HL-60/S4 (cell line): ENCODE results near the gene CACNA1A.
"Not testable (repeated sequence)": the region's sequence is repeated elsewhere in the genome, so short reads cannot be mapped to it uniquely, and the experiment has no call there.

Experiments
- in situ Hi-C: fragments of 300-500 bp; cut with MboI; formaldehyde crosslinking; loops from 2 replicates; pipeline ENCODE4 v1.14.3; 2022; ENCODE audit warnings: low sequenced_read_pairs

Gene CACNA1A

GRCh38 chr19:13282486-13283065, 223.7 kb downstream of the CACNA1A start:
- in situ Hi-C loops, result loop anchor here (25.0 kb wide), 1 partner anchor 580 kb away; no protein-coding TSS in a partner anchor

DNA sequence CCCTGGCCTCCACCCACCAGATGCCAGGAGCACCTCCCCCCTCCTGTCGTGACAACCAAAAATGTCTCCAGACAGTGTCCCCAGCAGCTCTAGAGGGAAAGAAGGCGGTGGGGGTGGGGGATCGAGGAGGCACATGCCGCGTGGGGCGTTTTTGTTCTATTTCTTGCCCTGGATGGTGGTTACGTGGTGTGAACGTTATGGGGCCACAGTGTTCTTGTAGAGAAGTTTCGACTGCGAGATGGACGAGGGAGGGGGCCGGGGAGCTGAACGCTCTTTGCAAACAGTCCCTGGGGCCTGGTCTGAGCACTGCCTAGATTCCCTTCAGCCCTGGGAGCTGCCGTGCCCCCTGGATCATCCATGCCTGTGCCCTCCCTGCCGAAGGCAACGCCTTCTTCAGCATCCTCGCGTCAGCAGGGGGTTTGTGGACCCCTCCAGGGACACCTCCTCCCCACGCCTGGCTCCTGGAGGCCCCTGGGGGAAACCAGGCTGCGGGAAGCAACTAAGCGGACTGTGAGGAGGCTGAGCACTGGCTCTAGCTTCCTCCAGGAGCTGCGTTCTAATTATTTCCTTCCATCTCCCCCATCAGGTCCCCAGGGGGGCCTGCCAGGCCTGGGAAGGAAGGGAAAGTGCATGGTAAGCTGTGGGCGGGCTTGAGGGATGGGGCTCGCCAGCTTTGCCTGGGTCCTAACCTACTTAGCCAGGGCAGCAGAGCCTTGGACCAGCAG, 224.6 kb downstream of the CACNA1A start:
- in situ Hi-C loops, result loop anchor here (25.0 kb wide), 1 partner anchor 581 kb away; no protein-coding TSS in a partner anchor

GRCh38 chr19:13277104-13277809, 229.0 kb downstream of the CACNA1A start:
- in situ Hi-C loops, result loop anchor here (10.0 to 25.0 kb wide), 2 partner anchors 318 to 585 kb away; no protein-coding TSS in a partner anchor

DNA sequence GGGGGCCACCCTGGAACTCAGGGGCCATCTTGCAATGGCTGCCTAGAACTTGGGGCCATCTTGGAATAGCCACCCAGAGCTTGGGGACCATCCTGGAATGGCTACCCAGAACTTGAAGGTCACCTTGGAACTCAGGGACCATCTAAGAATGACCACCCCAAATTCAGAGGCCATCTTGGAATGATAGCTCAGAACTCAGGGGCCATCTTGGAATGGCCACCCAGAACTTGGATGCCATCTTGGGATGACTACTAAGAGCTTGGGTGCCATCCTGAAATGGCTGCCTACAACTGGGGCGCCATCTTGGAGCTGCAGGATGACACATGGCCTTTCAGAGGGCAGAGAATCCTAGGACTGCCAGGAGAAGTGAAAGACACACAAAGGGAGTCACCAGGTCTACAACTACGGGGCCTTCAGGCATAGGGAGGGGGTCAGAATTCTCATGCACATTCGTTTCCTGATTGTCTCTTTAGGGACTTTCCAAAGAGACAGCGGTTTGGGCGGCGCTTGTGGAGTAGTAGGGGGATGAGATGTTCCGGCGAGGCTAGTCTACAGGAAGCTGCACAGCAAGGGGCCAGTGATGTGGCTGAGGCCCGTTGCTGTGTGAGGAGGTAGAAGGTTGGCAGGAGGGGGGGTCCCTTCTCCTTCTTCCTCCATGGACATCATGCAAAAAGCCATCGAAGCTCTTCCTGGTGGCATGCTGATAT, 231.1 kb downstream of the CACNA1A start:
- in situ Hi-C loops, result loop anchor here (10.0 to 25.0 kb wide), 2 partner anchors 320 to 587 kb away; no protein-coding TSS in a partner anchor

- in situ Hi-C loops, result loop anchor here (10.0 kb wide), 1 partner anchor 324 kb away; no protein-coding TSS in a partner anchor
These were observed 235.7 kb downstream of the CACNA1A start for GRCh38 chr19:13270514-13271105.

DNA sequence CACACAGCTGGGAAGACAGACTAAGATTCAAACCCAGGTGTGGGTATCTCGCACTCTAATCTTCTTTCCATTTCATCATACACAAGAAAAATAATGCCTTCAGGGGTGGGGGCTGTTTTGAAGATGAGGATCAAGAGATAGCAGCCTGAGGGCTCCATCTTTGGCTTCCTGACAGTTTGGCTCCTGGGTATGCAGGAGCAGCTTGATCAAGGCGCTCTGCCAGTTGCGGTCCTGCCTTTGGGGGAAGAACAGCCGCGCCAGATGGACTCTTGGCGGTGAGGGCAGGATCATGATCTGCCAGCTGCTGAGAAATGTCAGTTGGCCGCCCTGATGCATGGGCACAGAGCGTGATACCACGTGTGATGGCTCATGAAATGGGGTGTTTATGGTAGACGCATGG, 236.9 kb downstream of the CACNA1A start:
- in situ Hi-C loops, result loop anchor here (10.0 kb wide), 1 partner anchor 295 kb away; no protein-coding TSS in a partner anchor

GRCh38 chr19:13267889-13268288, 238.4 kb downstream of the CACNA1A start:
- in situ Hi-C loops, result loop anchor here (10.0 kb wide), 1 partner anchor 293 kb away; no protein-coding TSS in a partner anchor

DNA sequence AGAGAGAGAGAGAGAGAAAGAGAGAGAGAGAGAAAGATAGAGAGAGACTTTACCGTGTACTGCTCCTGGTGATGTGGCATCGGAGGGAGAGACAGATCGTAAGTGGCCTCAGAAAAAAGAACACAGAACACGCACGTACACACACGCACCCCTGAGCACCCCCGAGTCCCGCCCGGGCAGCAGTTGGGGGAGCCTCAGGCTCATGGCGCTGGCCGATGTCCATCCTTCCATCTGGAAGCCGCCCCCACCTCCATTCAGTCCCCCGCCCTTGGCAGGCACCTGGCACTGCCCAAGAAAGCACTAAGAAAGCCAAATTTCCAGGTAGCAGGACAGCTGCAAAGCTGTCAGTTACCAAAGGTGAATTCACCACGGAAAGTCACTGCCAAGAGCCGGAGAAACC, 239.1 kb downstream of the CACNA1A start:
- in situ Hi-C loops, result loop anchor here (10.0 kb wide), 1 partner anchor 292 kb away; no protein-coding TSS in a partner anchor

DNA sequence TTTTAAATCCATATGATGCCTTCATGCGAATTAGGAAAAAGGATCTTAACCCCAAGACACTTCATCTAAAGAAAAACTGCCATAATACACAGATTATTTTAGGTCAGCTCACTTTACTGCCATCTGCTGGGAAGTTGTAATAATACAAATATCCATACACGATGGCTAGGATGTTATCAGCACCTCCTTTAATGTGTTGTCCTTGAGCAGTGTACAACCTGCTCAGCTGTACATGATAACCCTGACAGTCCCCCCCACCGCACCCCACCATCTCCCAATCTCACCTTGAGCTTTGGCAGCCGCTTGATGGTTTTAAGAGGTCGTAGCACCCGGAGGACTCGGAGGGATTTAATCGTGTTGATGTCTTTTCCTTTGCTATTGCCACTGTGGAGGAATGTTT, 243.8 kb downstream of the CACNA1A start:
- in situ Hi-C loops, result loop anchor here (10.0 kb wide), 1 partner anchor 288 kb away; no protein-coding TSS in a partner anchor

- in situ Hi-C loops, result loop anchor here (10.0 kb wide), 1 partner anchor 286 kb away; no protein-coding TSS in a partner anchor
These were observed 245.2 kb downstream of the CACNA1A start for GRCh38 chr19:13260883-13261653.

- in situ Hi-C loops, result no loop called here
These were observed 249.4 kb downstream of the CACNA1A start for GRCh38 chr19:13256918-13257317.

DNA sequence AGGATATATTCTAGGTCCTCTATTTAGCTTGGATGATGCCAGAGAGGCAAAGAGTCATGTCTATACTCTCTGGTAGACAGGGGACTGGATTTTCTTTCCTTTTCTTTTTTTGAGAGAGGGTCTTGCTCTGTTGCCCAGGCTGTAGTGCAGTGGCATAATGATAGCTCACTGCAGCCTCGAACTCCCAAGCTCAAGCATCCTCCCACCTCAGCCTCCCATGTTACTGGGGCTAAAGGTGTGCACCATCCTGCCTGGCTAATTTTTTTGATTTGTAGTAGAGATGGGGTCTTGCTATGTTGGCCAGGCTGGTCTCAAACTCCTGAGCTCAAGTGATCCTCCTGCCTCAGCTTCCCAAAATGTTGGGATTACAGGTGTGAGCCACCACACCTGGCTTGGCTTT, 249.9 kb downstream of the CACNA1A start:
- in situ Hi-C loops, result not testable (repeated sequence)

DNA sequence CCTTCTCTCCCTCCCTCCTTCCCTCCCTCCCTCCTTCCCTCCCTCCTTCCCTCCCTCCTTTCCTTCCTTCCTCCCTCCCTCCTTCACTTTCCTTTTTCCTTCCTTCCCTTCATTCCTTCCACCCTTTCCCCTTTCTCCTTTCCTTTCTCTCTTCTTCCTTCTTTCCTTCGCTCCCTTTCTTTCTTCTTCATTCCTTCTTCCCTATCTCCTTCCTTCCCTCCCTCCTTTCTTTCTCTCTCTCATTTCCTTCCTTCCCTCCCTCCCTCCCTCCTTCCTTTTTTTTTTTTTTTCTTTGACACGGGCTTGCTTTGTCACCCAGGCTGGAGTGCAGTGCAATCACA, 250.6 kb downstream of the CACNA1A start:
- in situ Hi-C loops, result no loop called here

- in situ Hi-C loops, result no loop called here
These were observed 251.1 kb downstream of the CACNA1A start for GRCh38 chr19:13255041-13255718.

DNA sequence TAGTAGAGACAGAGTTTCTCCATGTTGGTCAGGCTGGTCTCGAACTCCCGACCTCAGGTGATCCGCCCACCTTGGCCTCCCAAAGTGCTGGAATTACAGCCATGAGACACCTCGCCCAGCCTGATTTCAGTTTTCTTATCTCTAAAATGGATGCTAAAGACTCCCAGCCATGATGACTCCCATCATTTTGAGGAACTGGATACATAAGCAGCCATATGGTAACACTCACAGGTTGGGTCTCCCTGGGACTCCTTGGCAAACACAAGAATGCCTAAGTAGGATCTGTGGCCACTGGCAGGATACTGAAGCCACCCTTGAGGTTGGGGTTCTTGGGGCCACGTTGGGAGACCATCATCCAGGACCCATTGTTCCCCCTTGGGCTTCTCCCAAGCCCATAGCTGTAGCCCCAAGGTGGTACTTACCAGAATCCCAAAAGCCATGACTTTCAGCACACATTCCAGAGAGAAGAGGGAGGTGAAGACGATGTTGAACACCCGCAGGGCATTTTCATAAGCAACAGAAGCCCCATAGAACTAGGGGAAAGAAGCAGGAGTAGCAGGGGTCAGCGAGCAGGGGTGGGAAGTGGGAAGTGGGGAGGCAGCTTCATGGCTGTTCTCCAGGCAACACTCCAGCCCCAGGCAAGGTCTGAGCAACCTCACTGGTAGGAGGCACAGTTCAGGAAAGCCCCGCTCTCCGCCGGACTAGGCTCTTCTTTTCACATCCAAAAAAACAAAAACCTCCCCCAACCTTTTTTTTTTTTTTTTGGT, 253.5 kb downstream of the CACNA1A start:
- in situ Hi-C loops, result no loop called here

DNA sequence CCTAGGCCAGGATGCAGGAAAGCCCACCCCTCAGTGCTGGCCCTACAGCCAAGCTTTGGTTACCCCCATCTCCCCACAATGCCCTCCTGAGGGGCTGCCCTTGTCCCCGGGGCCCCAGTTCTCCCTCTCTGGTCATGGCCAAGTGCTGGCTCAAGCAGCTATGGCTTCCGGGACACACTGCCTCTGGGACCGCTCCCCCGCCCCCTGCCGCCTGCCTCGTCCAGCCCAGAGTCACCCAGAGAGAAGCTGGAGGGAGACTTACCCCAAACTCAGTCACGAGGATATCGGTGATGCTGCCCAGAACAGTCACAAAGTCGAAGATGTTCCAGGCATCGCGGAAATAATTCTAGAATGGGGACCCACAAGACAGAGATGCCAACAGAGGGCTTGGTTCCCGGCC, 261.4 kb downstream of the CACNA1A start:
- in situ Hi-C loops, result no loop called here

DNA sequence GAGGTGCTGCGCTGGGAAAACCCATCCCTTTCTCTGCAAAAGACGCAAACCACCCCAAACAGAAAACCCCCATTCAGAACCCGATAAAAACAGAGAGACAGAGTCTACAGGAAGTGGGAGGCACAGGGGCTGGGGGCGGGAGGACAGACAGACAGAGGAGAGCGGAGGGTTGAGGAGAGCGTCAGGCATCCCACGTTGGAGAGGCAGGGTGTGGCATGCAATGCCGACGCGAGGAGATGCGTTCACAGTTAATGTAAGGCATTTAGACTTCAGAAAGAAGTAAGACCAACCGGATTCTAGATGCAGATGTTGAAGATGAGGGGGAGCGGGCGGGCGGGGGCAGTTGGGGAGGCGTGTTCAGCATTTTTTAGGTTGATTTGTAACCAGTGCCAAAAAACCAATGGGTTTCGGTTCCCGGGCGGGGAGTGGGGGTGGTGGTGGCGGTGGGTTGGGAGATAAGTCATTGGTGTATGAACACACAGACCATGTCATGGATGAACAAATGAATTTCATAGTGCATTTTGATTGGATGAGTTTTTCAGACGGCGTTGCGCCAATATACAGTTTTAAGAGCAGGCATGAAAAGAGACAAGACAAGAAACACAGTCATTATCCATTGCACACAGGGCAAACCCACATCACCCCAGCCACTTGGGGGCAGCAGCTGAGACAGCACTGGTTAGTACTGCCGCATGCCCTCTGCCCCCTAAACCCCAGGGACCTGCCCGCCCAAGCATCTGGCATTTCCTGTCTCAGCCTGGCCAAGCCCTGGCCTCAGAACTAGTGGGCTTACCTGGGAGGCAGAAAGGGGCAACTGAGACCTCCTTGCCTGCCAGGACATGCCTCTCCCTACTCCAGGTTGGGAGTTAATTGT, 264.8 kb downstream of the CACNA1A start:
- in situ Hi-C loops, result no loop called here
